Mesothelial cell of epicardium (in vitro differentiated cells): ENCODE results near the gene TSSK6. TPM values are rescaled to one million over a fixed set of nuclear protein-coding genes. Genes with fewer than 3 reads are reported as not detected.

Source experiments
- DNase-seq, 2 experiments: peaks; one replicate each; pipeline ENCODE4 v3.0.0; 2021; ENCODE audit warnings: low spot score in 2 of 2; ENCODE audit not compliant: unreplicated experiment in 2 of 2
- H3K27ac Mint-ChIP-seq: 2 replicates; pipeline ENCODE4 v1.8.0; 2021; ENCODE audit warnings: mixed read lengths
- H3K27me3 Mint-ChIP-seq: 2 replicates; pipeline ENCODE4 v1.8.0; 2021; ENCODE audit warnings: low read depth, mixed read lengths
- H3K36me3 Mint-ChIP-seq: 2 replicates; pipeline ENCODE4 v1.8.0; 2021; ENCODE audit warnings: mixed read lengths
- H3K4me1 Mint-ChIP-seq: 2 replicates; pipeline ENCODE4 v1.8.0; 2021; ENCODE audit warnings: mixed read lengths
- H3K4me3 Mint-ChIP-seq: 2 replicates; pipeline ENCODE4 v1.8.0; 2021; ENCODE audit warnings: mild to moderate bottlenecking, moderate library complexity, mixed read lengths
- H3K9me3 Mint-ChIP-seq: 2 replicates; pipeline ENCODE4 v1.8.0; 2021; ENCODE audit warnings: mixed read lengths
- total RNA-seq: library from RNA; stranded (reverse); gene quantifications from 3 replicates; pipeline ENCODE4 v1.2.1, GENCODE V29; 2021
- TF ChIP-seq, protein P1 (sequence below): fragments of 200-600 bp; sonication (generic); IDR thresholded peaks from one replicate; pipeline ENCODE4 v1.5.0; 2021; ENCODE audit warnings: antibody characterized with exemption; ENCODE audit not compliant: unreplicated experiment

The TSSK6 gene
- total RNA-seq, 1 donor from 2014 or later = 2.1 TPM

DNA sequence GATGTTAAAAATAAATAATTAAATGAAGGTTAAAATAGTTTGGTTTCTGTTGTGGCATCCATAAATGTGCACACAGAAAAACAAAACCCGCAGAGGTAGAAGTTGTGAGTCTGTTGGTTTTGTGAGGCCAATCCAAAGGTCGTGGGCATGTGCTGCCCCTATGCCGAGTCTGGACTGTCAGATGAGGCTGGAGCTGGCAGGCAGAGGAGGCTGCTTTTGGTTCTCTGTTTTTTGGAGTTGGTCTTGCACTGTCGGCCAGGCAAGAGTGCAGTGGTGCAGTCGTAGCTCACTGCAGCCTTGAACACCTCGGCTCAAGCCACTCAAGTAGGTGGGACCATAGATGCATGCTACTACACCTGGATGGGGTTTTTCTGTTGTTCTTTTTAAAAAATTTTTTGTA lies 43.7 kb downstream of the TSSK6 start:
- TF ChIP-seq, protein P1, sequence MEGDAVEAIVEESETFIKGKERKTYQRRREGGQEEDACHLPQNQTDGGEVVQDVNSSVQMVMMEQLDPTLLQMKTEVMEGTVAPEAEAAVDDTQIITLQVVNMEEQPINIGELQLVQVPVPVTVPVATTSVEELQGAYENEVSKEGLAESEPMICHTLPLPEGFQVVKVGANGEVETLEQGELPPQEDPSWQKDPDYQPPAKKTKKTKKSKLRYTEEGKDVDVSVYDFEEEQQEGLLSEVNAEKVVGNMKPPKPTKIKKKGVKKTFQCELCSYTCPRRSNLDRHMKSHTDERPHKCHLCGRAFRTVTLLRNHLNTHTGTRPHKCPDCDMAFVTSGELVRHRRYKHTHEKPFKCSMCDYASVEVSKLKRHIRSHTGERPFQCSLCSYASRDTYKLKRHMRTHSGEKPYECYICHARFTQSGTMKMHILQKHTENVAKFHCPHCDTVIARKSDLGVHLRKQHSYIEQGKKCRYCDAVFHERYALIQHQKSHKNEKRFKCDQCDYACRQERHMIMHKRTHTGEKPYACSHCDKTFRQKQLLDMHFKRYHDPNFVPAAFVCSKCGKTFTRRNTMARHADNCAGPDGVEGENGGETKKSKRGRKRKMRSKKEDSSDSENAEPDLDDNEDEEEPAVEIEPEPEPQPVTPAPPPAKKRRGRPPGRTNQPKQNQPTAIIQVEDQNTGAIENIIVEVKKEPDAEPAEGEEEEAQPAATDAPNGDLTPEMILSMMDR = no peak
- Mint-ChIP-seq H3K36me3 (peaks cover 36% of the 10 kb centered on the region), H3K27me3 (no peaks in the 10 kb centered on the region), H3K9me3 (peaks cover 21% of the 10 kb centered on the region), H3K27ac (peak overlapping the region; percentile 50), H3K4me3 (no peak overlapping the region), H3K4me1 (peaks cover 13% of the 10 kb centered on the region)
- DNase-seq = no peak

DNA sequence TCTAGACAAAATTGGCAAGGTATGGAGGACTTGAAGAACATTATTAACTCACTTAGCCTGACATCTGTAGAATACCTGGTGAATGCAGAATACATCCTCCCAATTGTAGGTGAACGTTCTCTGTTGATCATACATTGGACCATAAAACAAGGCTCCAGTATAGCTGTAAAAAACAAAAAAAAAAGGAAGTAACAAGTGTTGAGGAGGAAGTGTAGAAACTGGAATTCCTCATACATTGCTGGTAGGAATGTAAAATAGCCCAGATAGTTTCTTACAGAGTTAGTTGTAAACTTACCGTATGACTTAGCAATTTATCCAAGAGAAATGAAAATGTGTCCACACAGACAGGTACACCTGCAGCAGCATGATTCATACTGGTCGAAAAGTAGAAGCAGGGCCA lies 44.8 kb downstream of the TSSK6 start:
- Mint-ChIP-seq H3K4me3 (no peak overlapping the region), H3K4me1 (peaks cover 8% of the 10 kb centered on the region), H3K27ac (no peak overlapping the region), H3K27me3 (no peaks in the 10 kb centered on the region), H3K9me3 (peaks cover 21% of the 10 kb centered on the region), H3K36me3 (peaks cover 46% of the 10 kb centered on the region)
- TF ChIP-seq, protein P1 = no peak
- DNase-seq = no peak

DNA sequence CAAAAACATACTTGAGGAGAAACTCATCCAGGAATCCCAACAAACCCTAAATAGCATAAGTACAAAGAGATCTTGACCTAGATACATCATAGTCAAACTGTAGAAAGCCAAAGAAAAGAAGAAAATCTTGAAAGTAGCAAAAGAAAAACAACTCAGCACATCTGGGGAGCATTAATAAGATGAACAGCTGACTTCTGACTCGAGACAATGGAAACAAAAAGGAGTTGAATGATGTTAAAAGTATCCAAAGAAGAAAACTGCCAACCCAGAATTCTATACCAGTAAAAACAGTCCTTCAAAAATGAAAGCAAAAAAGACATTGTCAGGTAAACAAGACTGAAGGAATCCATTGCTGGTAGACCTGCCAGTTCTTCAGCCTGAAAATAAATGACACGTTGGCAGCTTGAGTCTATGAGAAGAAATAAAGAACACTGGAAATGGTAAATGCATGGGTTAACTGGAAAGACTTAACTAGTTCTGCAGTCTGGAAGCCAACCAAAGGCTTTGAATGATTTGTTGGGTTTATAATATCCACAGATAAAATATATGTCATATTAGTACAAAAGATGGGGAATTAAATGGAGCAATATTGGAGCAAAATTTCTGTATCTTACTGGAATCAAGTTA lies 46.8 kb downstream of the TSSK6 start:
- H3K27ac Mint-ChIP-seq = no peak overlapping the region
- no peak for DNase-seq
- H3K4me3 Mint-ChIP-seq = no peak overlapping the region
- no peaks in the 10 kb centered on the region for H3K27me3 Mint-ChIP-seq
- peaks cover 49% of the 10 kb centered on the region for H3K36me3 Mint-ChIP-seq
- H3K4me1 Mint-ChIP-seq = peaks cover 18% of the 10 kb centered on the region
- H3K9me3 Mint-ChIP-seq = peaks cover 21% of the 10 kb centered on the region
- TF ChIP-seq, protein P1 = no peak

GRCh38 chr19:19466201-19466600 lies 49.1 kb downstream of the TSSK6 start:
- H3K4me1 Mint-ChIP-seq = peaks cover 40% of the 10 kb centered on the region
- H3K4me3 Mint-ChIP-seq = no peak overlapping the region
- TF ChIP-seq, protein P1 = no peak
- H3K27ac Mint-ChIP-seq = peak overlapping the region; percentile 62
- no peak for DNase-seq
- peaks cover 47% of the 10 kb centered on the region for H3K36me3 Mint-ChIP-seq
- H3K9me3 Mint-ChIP-seq = peaks cover 21% of the 10 kb centered on the region
- no peaks in the 10 kb centered on the region for H3K27me3 Mint-ChIP-seq

GRCh38 chr19:19465436-19466070 lies 49.8 kb downstream of the TSSK6 start:
- H3K4me3 Mint-ChIP-seq = no peak overlapping the region
- H3K36me3 Mint-ChIP-seq = peaks cover 45% of the 10 kb centered on the region
- TF ChIP-seq, protein P1 = no peak
- H3K9me3 Mint-ChIP-seq = peaks cover 20% of the 10 kb centered on the region
- DNase-seq = no peak
- peak overlapping the region; percentile 95 for H3K27ac Mint-ChIP-seq
- H3K27me3 Mint-ChIP-seq = no peaks in the 10 kb centered on the region
- peaks cover 46% of the 10 kb centered on the region for H3K4me1 Mint-ChIP-seq
